HCT116 (cell line): ENCODE measurements around the gene CHD2. TPM values are rescaled to one million over a fixed set of nuclear protein-coding genes. Genes with fewer than 3 reads are reported as not detected.

ENCODE experiments used
- ATAC-seq: fragments of 200-7000 bp; cut with Tn5 transposase; 2 replicates; pipeline ENCODE4 v1.9.1; 2020; ENCODE audit warnings: mild to moderate bottlenecking, moderate library complexity
- BruUV-seq: library from RNA; stranded (reverse); fragments of 400-500 nt; replicated peaks from 2 replicates; lab custom pipeline; 2021; lab: Mats Ljungman, UMichigan
- CTCF ChIA-PET: fragments of 300-600 bp; sonication (Branson Sonifier 250); formaldehyde crosslinking; loops from one replicate; lab custom pipeline; 2021; ENCODE audit warnings: antibody characterized with exemption; lab: Charles Lee
- POLR2A ChIA-PET: fragments of 300-600, 350-600 bp; sonication (Branson Sonifier 250); formaldehyde crosslinking; loops from one replicate; lab custom pipeline; 2021; ENCODE audit warnings: antibody characterized with exemption; lab: Charles Lee
- RAD21 ChIA-PET, 2 experiments: fragments of 300-600 bp; sonication (Branson Sonifier 250); formaldehyde crosslinking; loops; one replicate each; lab custom pipeline; 2023; ENCODE audit warnings: low total read pairs in 2 of 2; ENCODE audit not compliant: uncharacterized antibody in 2 of 2, unreplicated experiment in 2 of 2, low non-redundant PET in 1 of 2; lab: Charles Lee
- DNase-seq: peaks from one replicate; pipeline ENCODE4 v3.0.0-alpha.2; 2010; ENCODE audit warnings: low read depth, low spot score
- H2AFZ ChIP-seq: fragments of 200-600 bp; shearing (Covaris generic), sonication (generic); 2 replicates; pipeline ENCODE4 v1.6.1; 2017; ENCODE audit warnings: low read depth, mixed run types, mixed read lengths, antibody characterized with exemption, low read length; ENCODE audit not compliant: poor library complexity, severe bottlenecking
- H3K27ac ChIP-seq: 2 replicates; pipeline ENCODE4 v1.5.1; 2012; ENCODE audit warnings: low read depth, low read length
- H3K27me3 ChIP-seq: fragments of 200-600 bp; sonication (generic); 2 replicates; pipeline ENCODE4 v1.6.1; 2016; ENCODE audit warnings: mixed run types, low read length, mixed read lengths; ENCODE audit not compliant: insufficient read depth
- H3K36me3 ChIP-seq, 2 experiments: fragments of 200-500 bp in 1 of 2; fragments of 200-600 bp in 1 of 2; sonication (Bioruptor generic) in 1 of 2; sonication (generic) in 1 of 2; 2 replicates each; pipeline versions ENCODE4 v1.5.1 to v1.6.1; 2014 to 2016; ENCODE audit warnings: low read length in 2 of 2, inconsistent platforms in 1 of 2, mixed read lengths in 1 of 2, mixed run types in 1 of 2; ENCODE audit not compliant: insufficient read depth in 2 of 2, control insufficient read depth in 1 of 2
- H3K4me1 ChIP-seq, 2 experiments: fragments of 200-600 bp in 1 of 2; sonication (generic) in 1 of 2; 2 replicates each; pipeline versions ENCODE4 v1.5.1 to v1.6.1; 2012 to 2017; ENCODE audit warnings: low read length in 2 of 2, inconsistent platforms in 1 of 2, mild to moderate bottlenecking in 1 of 2, mixed read lengths in 1 of 2, mixed run types in 1 of 2, moderate library complexity in 1 of 2; ENCODE audit not compliant: insufficient read depth in 2 of 2, control insufficient read depth in 1 of 2
- H3K4me2 ChIP-seq: fragments of 200-600 bp; sonication (generic); 2 replicates; pipeline ENCODE4 v1.6.1; 2017; ENCODE audit warnings: mixed run types, low read length, mixed read lengths
- H3K4me3 ChIP-seq, 2 experiments: fragments of 200-600 bp in 1 of 2; sonication (generic) in 1 of 2; replicated peaks in 1 of 2; 2 replicates each; pipeline ENCODE4 v1.5.1; 2011 to 2016; ENCODE audit warnings: low read length in 2 of 2, control low read depth in 1 of 2, low read depth in 1 of 2, mild to moderate bottlenecking in 1 of 2, mixed read lengths in 1 of 2, mixed run types in 1 of 2
- H3K79me2 ChIP-seq: fragments of 200-600 bp; sonication (generic); 2 replicates; pipeline ENCODE4 v1.6.1; 2017; ENCODE audit warnings: mild to moderate bottlenecking, mixed run types, low read length, moderate library complexity, mixed read lengths; ENCODE audit not compliant: insufficient read depth
- H3K9ac ChIP-seq: fragments of 200-600 bp; sonication (generic); 2 replicates; pipeline ENCODE4 v1.6.1; 2016; ENCODE audit warnings: low read length, mixed read lengths
- H3K9me2 ChIP-seq: fragments of 200-600 bp; sonication (generic), shearing (Covaris generic); 2 replicates; pipeline ENCODE4 v1.6.1; 2017; ENCODE audit warnings: mixed run types, mild to moderate bottlenecking, moderate library complexity; ENCODE audit not compliant: insufficient read depth
- H3K9me3 ChIP-seq, 2 experiments: fragments of 200-500 bp in 1 of 2; fragments of 200-600 bp in 1 of 2; sonication (Bioruptor generic) in 1 of 2; sonication (generic) in 1 of 2; 2 replicates each; pipeline ENCODE4 v1.6.1; 2014 to 2017; ENCODE audit warnings: low read length in 2 of 2, mixed read lengths in 2 of 2, inconsistent platforms in 1 of 2, low read depth in 1 of 2, mild to moderate bottlenecking in 1 of 2, mixed run types in 1 of 2, moderate library complexity in 1 of 2; ENCODE audit not compliant: control insufficient read depth in 1 of 2, insufficient read depth in 1 of 2
- H4K20me1 ChIP-seq: fragments of 200-600 bp; sonication (generic), shearing (Covaris generic); 2 replicates; pipeline ENCODE4 v1.6.1; 2017; ENCODE audit warnings: mixed run types, mild to moderate bottlenecking, moderate library complexity; ENCODE audit not compliant: insufficient read depth
- ELF1 ChIP-seq: IDR thresholded peaks from 2 replicates; pipeline ENCODE4 v1.6.1; 2012; ENCODE audit warnings: low read depth, borderline replicate concordance
- YY1 ChIP-seq: IDR thresholded peaks from 2 replicates; pipeline ENCODE4 v1.6.1; 2011; ENCODE audit warnings: low read length, low read depth, moderate library complexity, mild to moderate bottlenecking; ENCODE audit not compliant: insufficient replicate concordance; ENCODE audit errors: extremely low read depth
- intact Hi-C: fragments of 100-400 bp; cut with micrococcal nuclease; formaldehyde crosslinking; loops from 2 replicates; pipeline ENCODE4 v1.10.0; 2022
- total RNA-seq: library from RNA; stranded (reverse); gene quantifications from one replicate; pipeline ENCODE4 v1.2.1, GENCODE V29; 2021; ENCODE audit not compliant: unreplicated experiment
- TF ChIP-seq, protein P1 (sequence below), 3 experiments: fragments of 200-600 bp in 1 of 3; sonication (generic) in 1 of 3; IDR thresholded peaks in 2 of 3; conservative IDR thresholded peaks in 1 of 3; 2 replicates each; pipeline ENCODE4 v1.5.1; 2012 to 2017; ENCODE audit warnings: low read depth in 2 of 3, low read length in 2 of 3, antibody characterized with exemption in 1 of 3, borderline replicate concordance in 1 of 3, control low read depth in 1 of 3, mild to moderate bottlenecking in 1 of 3, mixed read lengths in 1 of 3, mixed run types in 1 of 3, moderate library complexity in 1 of 3; ENCODE audit not compliant: insufficient read depth in 1 of 3

Gene CHD2
- total RNA-seq, 1 experiment from 2014 or later = 116 TPM

DNA sequence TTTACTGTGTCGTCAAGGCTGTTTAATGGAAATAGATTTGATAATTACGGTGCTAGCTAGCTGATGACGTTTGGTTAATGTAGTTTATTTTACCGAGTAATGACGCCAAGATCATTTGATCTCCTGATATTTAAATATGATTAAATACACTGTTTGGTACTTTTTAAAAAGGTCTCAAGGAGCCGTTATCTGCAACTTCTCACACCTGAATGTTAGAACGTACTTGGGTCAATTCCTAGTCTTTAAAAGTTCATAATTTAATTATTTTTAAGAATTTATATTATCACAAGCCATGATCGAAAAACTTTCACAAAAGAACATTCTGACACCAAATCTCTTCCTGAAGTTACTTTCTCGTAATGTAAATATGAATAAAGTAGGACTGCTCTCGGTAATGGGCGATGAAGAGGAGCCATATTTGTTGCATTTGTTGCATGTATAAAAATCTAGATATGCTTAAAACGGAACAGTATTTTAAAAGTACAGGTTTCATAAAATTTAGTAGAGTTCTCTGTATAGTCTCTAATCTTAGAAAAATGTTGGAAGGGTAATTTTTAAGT lies 16.2 kb upstream of the CHD2 start:
- no peaks in the 10 kb centered on the region for H3K9me3 ChIP-seq
- TF ChIP-seq YY1 (no peak), ELF1 (no peak)
- TF ChIP-seq, protein P1, sequence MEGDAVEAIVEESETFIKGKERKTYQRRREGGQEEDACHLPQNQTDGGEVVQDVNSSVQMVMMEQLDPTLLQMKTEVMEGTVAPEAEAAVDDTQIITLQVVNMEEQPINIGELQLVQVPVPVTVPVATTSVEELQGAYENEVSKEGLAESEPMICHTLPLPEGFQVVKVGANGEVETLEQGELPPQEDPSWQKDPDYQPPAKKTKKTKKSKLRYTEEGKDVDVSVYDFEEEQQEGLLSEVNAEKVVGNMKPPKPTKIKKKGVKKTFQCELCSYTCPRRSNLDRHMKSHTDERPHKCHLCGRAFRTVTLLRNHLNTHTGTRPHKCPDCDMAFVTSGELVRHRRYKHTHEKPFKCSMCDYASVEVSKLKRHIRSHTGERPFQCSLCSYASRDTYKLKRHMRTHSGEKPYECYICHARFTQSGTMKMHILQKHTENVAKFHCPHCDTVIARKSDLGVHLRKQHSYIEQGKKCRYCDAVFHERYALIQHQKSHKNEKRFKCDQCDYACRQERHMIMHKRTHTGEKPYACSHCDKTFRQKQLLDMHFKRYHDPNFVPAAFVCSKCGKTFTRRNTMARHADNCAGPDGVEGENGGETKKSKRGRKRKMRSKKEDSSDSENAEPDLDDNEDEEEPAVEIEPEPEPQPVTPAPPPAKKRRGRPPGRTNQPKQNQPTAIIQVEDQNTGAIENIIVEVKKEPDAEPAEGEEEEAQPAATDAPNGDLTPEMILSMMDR (IDR thresholded peaks at IDR 0.05 in 2 of 3, conservative IDR thresholded peaks at IDR 0.05 in 1 of 3; ENCODE audit: borderline replicate concordance in 1 of 3, insufficient read depth in 1 of 3, low read depth in 2 of 3, low read length in 2 of 3) = no peak
- TF ChIP-seq, all 23 proteins: peak for 0
- Histone ChIP-seq H3K36me3 (peaks cover 33 to 39% of the 10 kb centered on the region in 2 experiments), H3K4me2 (peak overlapping the region; percentile 84), H2AFZ (no peak overlapping the region), H3K27me3 (no peaks in the 10 kb centered on the region), H4K20me1 (peaks cover 6% of the 10 kb centered on the region; the same call in 1 of the 2 replicates), H3K4me1 (peaks cover 15 to 26% of the 10 kb centered on the region in 2 experiments; a peak in 3 of 4 replicates), H3K9ac (peak overlapping the region; percentile 96), H3K27ac (peak overlapping the region; percentile 96), H3K79me2 (peaks cover 61% of the 10 kb centered on the region), H3K4me3 (peak overlapping the region; percentile 85 to 95), H3K9me2 (no peaks in the 10 kb centered on the region)
- no peak for ATAC-seq
- intact Hi-C loops = loop anchor here (2.0 to 5.0 kb wide), 2 partner anchors 62 to 75 kb away; no protein-coding TSS in a partner anchor
- no peak for DNase-seq
- BruUV-seq = TSS peak; percentile 53
- ChIA-PET RAD21 (no interaction called here), POLR2A (interaction anchor here (3.8 kb wide), 1 partner anchor 18 kb away, joined by 93 read pairs; the partner anchor contains the start of gene CHD2), CTCF (interaction anchor here (2.3 kb wide), 1 partner anchor 16 kb away, joined by 17 read pairs; the partner anchor contains the start of gene CHD2)
